SK-N-SH treated with all-trans-retinoic acid at 6 μM for 48 hours (cell line): ENCODE measurements around the gene GANC.
"Not testable (repeated sequence)": the region's sequence is repeated elsewhere in the genome, so short reads cannot be mapped to it uniquely, and the experiment has no call there.

Experiments used
- ATAC-seq: fragments of 200-7000 bp; cut with Tn5 transposase; 3 replicates; pipeline ENCODE4 v1.9.1; 2020; ENCODE audit warnings: mild to moderate bottlenecking, moderate library complexity
- ARNTL ChIP-seq: fragments of 450-650 bp; formaldehyde crosslinking; IDR thresholded peaks from 2 replicates; pipeline ENCODE4 v1.5.0; 2020; ENCODE audit warnings: low read depth, mild to moderate bottlenecking, moderate library complexity, borderline replicate concordance
- ESRRG ChIP-seq: fragments of 250-450 bp; sonication (Bioruptor Pico); IDR thresholded peaks from 2 replicates; pipeline ENCODE4 v1.6.1; 2021; ENCODE audit warnings: mild to moderate bottlenecking
- GLIS3 ChIP-seq: fragments of 250-450 bp; sonication (Bioruptor Pico); IDR thresholded peaks from 2 replicates; pipeline ENCODE4 v1.5.0; 2020; ENCODE audit warnings: mild to moderate bottlenecking, moderate library complexity
- ISL1 ChIP-seq: fragments of 250-450 bp; sonication (Bioruptor Pico); IDR thresholded peaks from 2 replicates; pipeline ENCODE4 v2.1.2; 2022; ENCODE audit warnings: mild to moderate bottlenecking, moderate library complexity
- OSR1 ChIP-seq: fragments of 250-450 bp; sonication (Bioruptor Pico); IDR thresholded peaks from 2 replicates; pipeline ENCODE4 v1.8.0; 2022; ENCODE audit warnings: moderate library complexity, mild to moderate bottlenecking, inconsistent platforms
- PATZ1 ChIP-seq: fragments of 250-450 bp; sonication (Bioruptor Pico); IDR thresholded peaks from 2 replicates; pipeline ENCODE4 v1.8.0; 2020; ENCODE audit warnings: mild to moderate bottlenecking, moderate library complexity, borderline replicate concordance
- PPARA ChIP-seq: fragments of 250-450 bp; sonication (Bioruptor Pico); IDR thresholded peaks from 2 replicates; pipeline ENCODE4 v1.5.0; 2020; ENCODE audit warnings: mild to moderate bottlenecking, borderline replicate concordance
- SNAI2 ChIP-seq: fragments of 250-450 bp; sonication (Bioruptor Pico); IDR thresholded peaks from 2 replicates; pipeline ENCODE4 v1.5.0; 2020; ENCODE audit warnings: mild to moderate bottlenecking, moderate library complexity
- TCF4 ChIP-seq: fragments of 250-450 bp; sonication (Bioruptor Pico); IDR thresholded peaks from 2 replicates; pipeline ENCODE4 v1.8.0; 2021; ENCODE audit warnings: mild to moderate bottlenecking, moderate library complexity, borderline replicate concordance
- ZC3H10 ChIP-seq: fragments of 250-450 bp; sonication (Bioruptor Pico); IDR thresholded peaks from 2 replicates; pipeline ENCODE4 v1.5.1; 2021; ENCODE audit warnings: mild to moderate bottlenecking, moderate library complexity
- ZFP3 ChIP-seq: fragments of 250-450 bp; sonication (Bioruptor Pico); IDR thresholded peaks from 2 replicates; pipeline ENCODE4 v1.5.0; 2020; ENCODE audit warnings: mild to moderate bottlenecking, moderate library complexity
- ZNF565 ChIP-seq: fragments of 450-650 bp; formaldehyde crosslinking; conservative IDR thresholded peaks from 2 replicates; pipeline ENCODE4 v1.5.0; 2020; ENCODE audit warnings: low read depth, mild to moderate bottlenecking, moderate library complexity
- TF ChIP-seq, protein P1 (sequence below): fragments of 250-450 bp; sonication (Bioruptor Pico); IDR thresholded peaks from 2 replicates; pipeline ENCODE4 v1.5.0; 2020; ENCODE audit warnings: mild to moderate bottlenecking, moderate library complexity
- TF ChIP-seq, protein P2 (sequence below): fragments of 250-450 bp; sonication (Bioruptor Pico); IDR thresholded peaks from 2 replicates; pipeline ENCODE4 v1.5.1; 2021; ENCODE audit warnings: mild to moderate bottlenecking, moderate library complexity
- TF ChIP-seq, protein P3 (sequence below): fragments of 250-450 bp; sonication (Bioruptor Pico); IDR thresholded peaks from 2 replicates; pipeline ENCODE4 v1.8.0; 2021; ENCODE audit warnings: low read depth, mild to moderate bottlenecking, moderate library complexity, borderline replicate concordance

The GANC gene

DNA sequence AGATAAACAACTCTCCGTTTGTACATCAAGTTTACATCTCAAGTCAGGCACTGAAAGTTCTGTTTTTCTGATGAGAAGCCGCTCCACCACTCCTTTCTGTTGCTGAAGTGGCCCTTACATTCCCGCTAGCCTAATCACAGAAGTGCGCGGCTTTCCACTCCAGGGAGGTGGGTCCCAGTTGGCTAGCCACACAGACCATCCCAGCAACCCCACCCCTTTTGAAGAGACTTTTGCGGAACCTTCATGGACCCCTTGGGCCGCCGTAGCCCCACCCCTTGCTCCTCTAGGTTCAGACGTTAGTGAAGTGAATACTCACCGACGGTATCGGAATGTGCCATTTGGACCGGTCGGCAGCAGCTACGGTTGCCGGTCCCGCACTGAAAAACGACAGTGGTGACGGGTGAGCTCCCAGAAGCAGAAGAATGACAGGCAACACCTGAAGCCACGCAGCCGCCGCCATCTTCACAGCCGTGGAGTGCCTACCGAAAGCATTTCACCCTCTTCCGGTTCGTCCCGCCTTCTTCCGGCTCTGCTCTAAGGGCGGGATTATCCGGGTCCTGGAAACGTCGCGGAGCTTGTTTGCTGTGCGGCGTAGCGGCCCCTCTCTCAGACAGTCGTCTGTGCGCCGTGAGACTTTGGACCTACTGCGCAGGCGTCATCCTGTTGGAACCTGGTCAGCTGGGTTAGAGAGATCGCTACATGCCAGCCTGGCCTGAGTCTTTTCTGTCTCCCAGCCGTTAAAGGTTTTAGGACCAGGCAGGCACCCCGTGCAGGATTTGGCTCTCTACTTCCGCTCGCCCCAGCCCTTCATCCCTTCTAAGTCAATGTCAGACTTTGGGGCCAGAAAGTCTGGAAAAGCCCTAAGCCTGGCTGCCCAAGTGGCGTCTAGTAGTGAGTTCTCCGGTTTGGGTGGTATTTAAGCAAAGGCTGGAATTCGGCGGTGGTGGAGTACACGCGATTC is at the start of gene GANC, which contains the start of gene TMEM87A:
Gene GANC, plus strand, starts transcription at position 263 of the 961 bp plus-strand sequence. CDS start 1,281 bp downstream, outside the sequence.
Gene TMEM87A, minus strand, starts transcription at position 495 of the 961 bp plus-strand sequence. Its CDS starts 35 bp downstream, at position 460.
- TF ChIP-seq ARNTL (CRISPR knock-in tag) (no peak), ZFP3 (CRISPR knock-in tag) (peak; percentile 40; the same call in 1 of the 2 replicates)
- ATAC-seq = peak; percentile 96

- ATAC-seq = no peak
- no peak for TF ChIP-seq GLIS3 (CRISPR knock-in tag)
- no peak for TF ChIP-seq ZFP3 (CRISPR knock-in tag)
- TF ChIP-seq ZNF565 = no peak
- TF ChIP-seq ISL1 = no peak
These were observed 46.4 kb upstream of the GANC start for GRCh38 chr15:42226648-42227047.

DNA sequence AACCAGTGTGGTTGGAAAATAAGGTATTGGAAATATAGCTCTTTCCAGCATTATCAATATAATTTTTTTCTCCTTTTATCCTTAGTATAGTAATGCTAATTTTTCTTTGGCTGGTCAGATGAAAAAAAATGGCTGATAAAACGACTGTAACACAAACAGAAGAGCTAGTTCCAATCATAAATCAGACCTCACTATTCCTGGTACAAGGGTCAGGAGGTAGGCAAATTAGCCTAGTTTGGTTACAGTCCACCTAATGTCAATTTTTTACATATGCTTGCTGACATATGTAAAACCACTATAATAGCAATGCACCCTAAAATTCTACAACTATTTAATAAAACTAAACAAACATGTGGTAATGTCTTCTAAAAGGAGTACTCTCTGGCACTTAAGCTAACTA is 45.0 kb upstream of the GANC start:
- ATAC-seq = no peak
- TF ChIP-seq PATZ1 (CRISPR knock-in tag) = no peak
- TF ChIP-seq PPARA (CRISPR knock-in tag) = no peak
- no peak for TF ChIP-seq ESRRG (CRISPR knock-in tag)
- TF ChIP-seq, protein P1, sequence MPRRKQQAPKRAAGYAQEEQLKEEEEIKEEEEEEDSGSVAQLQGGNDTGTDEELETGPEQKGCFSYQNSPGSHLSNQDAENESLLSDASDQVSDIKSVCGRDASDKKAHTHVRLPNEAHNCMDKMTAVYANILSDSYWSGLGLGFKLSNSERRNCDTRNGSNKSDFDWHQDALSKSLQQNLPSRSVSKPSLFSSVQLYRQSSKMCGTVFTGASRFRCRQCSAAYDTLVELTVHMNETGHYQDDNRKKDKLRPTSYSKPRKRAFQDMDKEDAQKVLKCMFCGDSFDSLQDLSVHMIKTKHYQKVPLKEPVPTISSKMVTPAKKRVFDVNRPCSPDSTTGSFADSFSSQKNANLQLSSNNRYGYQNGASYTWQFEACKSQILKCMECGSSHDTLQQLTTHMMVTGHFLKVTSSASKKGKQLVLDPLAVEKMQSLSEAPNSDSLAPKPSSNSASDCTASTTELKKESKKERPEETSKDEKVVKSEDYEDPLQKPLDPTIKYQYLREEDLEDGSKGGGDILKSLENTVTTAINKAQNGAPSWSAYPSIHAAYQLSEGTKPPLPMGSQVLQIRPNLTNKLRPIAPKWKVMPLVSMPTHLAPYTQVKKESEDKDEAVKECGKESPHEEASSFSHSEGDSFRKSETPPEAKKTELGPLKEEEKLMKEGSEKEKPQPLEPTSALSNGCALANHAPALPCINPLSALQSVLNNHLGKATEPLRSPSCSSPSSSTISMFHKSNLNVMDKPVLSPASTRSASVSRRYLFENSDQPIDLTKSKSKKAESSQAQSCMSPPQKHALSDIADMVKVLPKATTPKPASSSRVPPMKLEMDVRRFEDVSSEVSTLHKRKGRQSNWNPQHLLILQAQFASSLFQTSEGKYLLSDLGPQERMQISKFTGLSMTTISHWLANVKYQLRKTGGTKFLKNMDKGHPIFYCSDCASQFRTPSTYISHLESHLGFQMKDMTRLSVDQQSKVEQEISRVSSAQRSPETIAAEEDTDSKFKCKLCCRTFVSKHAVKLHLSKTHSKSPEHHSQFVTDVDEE (CRISPR knock-in tag) = no peak
- TF ChIP-seq, protein P2, sequence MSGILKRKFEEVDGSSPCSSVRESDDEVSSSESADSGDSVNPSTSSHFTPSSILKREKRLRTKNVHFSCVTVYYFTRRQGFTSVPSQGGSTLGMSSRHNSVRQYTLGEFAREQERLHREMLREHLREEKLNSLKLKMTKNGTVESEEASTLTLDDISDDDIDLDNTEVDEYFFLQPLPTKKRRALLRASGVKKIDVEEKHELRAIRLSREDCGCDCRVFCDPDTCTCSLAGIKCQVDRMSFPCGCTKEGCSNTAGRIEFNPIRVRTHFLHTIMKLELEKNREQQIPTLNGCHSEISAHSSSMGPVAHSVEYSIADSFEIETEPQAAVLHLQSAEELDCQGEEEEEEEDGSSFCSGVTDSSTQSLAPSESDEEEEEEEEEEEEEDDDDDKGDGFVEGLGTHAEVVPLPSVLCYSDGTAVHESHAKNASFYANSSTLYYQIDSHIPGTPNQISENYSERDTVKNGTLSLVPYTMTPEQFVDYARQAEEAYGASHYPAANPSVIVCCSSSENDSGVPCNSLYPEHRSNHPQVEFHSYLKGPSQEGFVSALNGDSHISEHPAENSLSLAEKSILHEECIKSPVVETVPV = no peak
- no peak for TF ChIP-seq SNAI2 (CRISPR knock-in tag)
- no peak for TF ChIP-seq ARNTL (CRISPR knock-in tag)
- TF ChIP-seq TCF4 (CRISPR knock-in tag) = no peak
- no peak for TF ChIP-seq ZC3H10 (CRISPR knock-in tag)
- TF ChIP-seq OSR1 (CRISPR knock-in tag) = no peak
- TF ChIP-seq, protein P3, sequence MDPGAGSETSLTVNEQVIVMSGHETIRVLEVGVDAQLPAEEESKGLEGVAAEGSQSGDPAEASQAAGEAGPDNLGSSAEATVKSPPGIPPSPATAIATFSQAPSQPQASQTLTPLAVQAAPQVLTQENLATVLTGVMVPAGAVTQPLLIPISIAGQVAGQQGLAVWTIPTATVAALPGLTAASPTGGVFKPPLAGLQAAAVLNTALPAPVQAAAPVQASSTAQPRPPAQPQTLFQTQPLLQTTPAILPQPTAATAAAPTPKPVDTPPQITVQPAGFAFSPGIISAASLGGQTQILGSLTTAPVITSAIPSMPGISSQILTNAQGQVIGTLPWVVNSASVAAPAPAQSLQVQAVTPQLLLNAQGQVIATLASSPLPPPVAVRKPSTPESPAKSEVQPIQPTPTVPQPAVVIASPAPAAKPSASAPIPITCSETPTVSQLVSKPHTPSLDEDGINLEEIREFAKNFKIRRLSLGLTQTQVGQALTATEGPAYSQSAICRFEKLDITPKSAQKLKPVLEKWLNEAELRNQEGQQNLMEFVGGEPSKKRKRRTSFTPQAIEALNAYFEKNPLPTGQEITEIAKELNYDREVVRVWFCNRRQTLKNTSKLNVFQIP (CRISPR knock-in tag) = no peak
- no peak for TF ChIP-seq ZNF565

- not testable (repeated sequence) for ATAC-seq
These were observed 44.0 kb upstream of the GANC start for GRCh38 chr15:42228981-42229380.

GRCh38 chr15:42231088-42231487 is 41.9 kb upstream of the GANC start:
- no peak for ATAC-seq
- TF ChIP-seq, protein P1 (CRISPR knock-in tag) = no peak
- TF ChIP-seq, protein P3 (CRISPR knock-in tag) = no peak
- TF ChIP-seq SNAI2 (CRISPR knock-in tag) = no peak
- TF ChIP-seq, all 23 proteins: peak for 0
